B cell (primary cell): ENCODE measurements around the gene RNU11.

Experiments used
- EZH2 ChIP-seq: IDR thresholded peaks from 2 replicates; pipeline ENCODE4 v1.6.1; 2012; ENCODE audit warnings: borderline replicate concordance, low read depth, mild to moderate bottlenecking, moderate library complexity, low read length; ENCODE audit not compliant: insufficient read depth, poor library complexity, severe bottlenecking
- TF ChIP-seq, protein P1 (sequence below): fragments of 200-600 bp; IDR thresholded peaks from one replicate; pipeline ENCODE4 v1.8.0; 2022; ENCODE audit warnings: antibody characterized with exemption, mild to moderate bottlenecking

DNA sequence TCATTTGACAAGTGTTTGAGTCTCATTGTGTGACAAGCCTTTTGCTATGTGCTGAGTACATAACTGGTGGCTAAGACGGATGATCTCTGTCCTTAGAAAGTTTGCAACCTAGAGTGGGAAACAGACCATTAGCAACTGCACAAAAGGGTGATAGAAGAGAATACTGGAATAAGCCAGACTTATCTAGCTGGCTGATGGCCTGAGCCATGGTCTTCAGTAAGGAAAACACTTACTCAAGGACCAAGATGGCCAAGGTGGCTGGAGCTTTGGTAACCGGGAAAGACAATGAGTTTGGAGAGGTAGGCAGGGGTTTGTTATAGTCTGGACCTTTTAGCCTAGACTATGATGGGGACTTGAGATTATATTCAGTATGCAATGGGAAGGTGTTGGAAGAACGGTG is 3.9 kb upstream of the RNU11 start:
- TF ChIP-seq, protein P1, sequence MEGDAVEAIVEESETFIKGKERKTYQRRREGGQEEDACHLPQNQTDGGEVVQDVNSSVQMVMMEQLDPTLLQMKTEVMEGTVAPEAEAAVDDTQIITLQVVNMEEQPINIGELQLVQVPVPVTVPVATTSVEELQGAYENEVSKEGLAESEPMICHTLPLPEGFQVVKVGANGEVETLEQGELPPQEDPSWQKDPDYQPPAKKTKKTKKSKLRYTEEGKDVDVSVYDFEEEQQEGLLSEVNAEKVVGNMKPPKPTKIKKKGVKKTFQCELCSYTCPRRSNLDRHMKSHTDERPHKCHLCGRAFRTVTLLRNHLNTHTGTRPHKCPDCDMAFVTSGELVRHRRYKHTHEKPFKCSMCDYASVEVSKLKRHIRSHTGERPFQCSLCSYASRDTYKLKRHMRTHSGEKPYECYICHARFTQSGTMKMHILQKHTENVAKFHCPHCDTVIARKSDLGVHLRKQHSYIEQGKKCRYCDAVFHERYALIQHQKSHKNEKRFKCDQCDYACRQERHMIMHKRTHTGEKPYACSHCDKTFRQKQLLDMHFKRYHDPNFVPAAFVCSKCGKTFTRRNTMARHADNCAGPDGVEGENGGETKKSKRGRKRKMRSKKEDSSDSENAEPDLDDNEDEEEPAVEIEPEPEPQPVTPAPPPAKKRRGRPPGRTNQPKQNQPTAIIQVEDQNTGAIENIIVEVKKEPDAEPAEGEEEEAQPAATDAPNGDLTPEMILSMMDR, result no peak
- TF ChIP-seq EZH2, result no peak
